ENCODE measurements around the gene RNF25. TPM values are rescaled to one million over a fixed set of nuclear protein-coding genes. Genes with fewer than 3 reads are reported as not detected.
"Not testable (repeated sequence)": the region's sequence is repeated elsewhere in the genome, so short reads cannot be mapped to it uniquely, and the experiment has no call there.

Gene RNF25
- total RNA-seq, 1 donor from 2014 or later, result 24.0 TPM

- not testable (repeated sequence) for DNase-seq (ENCODE audit: low spot score)
Observed at GRCh38 chr2:218687400-218688060, 15.7 kb upstream of the RNF25 start.

DNA sequence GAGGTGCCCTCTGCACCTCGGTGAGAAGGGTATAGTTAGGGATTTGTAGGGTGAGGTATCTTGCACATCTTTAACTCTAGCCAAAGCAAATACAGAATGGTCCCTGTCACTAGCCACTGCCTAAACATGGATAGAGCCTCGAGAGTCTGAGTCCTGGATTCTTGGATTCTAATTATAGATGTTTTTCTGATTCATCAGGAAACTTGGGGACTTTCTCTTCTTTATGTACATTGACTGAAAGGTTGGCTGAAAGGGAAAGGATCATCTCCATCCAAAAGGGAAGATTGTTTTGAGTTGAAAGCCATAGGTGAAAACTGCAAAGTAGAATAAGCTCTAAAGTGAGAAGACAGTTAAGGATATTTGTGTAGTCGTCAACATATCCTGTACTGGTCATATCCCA is 8.3 kb upstream of the RNF25 start:
- no peak for DNase-seq (ENCODE audit: low spot score)

GRCh38 chr2:218679119-218679518 is 7.3 kb upstream of the RNF25 start:
- DNase-seq (ENCODE audit: low spot score), result no peak

DNA sequence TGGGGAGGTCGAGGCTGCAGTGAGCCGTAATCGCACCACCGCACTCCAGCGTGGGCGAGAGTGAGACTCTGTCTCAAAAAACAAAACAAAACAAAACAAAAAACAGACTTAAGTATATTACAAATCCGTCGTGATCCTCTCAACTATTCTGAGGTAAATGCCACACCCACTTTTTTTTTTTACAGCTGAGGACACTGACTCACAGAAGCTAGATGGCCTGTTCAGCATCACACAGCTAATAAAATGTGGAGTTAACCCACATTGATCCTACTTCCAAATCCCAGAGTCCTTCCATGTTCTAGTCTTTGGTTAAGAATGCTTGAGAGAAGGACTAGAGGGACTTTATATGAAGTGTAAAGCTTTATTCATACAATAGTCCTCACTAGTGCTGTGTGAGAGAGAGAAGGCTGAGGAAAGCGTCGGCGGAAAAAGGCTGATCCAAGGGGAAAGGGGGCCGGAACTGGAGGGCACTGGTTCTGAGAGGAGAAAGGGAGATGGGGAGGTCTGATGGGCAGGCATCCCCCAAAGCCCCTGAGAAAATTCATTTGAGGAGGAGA is 627 bp downstream of the RNF25 start:
- DNase-seq (ENCODE audit: low spot score), result no peak

- no peak for DNase-seq (ENCODE audit: low spot score)
Observed at GRCh38 chr2:218664653-218665052, 7.1 kb downstream of the RNF25 start.

DNA sequence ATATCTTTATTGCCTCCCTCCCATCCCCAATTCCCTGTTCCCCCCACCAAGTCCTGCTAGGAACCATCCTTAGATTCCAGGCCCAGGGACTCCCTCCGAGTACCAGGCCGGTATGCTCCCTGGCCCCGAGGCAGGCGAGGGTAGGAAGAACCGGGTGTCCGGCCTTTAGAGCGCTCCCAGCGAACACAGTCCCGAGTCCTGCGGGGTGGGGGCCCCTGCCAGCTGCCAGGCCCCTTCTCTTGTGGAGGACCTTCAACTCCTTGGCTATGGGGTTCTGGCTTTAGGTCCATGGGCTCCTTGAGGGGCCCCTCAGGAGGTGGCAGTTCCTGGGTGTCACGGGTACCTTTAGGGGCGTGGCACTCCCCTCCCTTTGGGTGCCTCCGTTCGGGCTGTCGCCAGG is 7.9 kb downstream of the RNF25 start:
- DNase-seq (ENCODE audit: low spot score), result no peak

DNA sequence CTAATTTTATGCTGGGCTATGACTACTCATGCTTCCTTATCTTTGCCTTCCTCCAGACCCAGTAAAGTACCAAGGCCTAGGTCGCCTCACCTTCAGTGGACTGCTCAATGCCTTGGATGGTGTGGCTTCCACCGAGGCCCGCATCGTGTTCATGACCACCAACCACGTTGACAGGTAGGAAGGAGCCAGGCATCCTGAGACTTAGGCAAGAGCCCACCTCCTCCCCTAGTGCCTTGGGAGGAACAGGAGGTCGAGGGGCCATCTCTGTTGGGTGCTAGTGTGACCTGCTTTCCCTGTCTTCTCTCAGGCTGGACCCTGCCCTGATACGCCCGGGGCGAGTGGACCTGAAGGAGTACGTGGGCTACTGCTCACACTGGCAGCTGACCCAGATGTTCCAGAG is 9.0 kb downstream of the RNF25 start:
- no peak for DNase-seq (ENCODE audit: low spot score)

DNA sequence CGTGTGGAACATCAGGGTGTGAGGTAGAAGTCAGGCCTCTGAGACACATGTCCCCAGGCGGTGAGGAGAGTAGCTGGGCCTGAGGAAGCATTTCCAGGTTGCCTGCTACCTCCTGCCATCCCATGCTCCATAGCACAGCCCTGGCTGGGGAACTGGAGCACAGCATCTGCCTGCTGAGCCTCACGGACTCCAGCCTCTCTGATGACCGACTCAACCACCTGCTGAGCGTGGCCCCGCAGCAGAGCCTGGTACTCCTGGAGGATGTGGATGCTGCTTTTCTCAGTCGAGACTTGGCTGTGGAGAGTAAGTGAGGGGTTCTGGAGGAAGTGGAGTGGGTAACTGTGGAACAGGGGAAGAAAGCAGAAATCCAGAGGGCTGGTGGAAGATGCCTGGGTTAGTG is 9.4 kb downstream of the RNF25 start:
- DNase-seq (ENCODE audit: low spot score), result no peak

- DNase-seq (ENCODE audit: low spot score), result no peak
Observed at GRCh38 chr2:218659988-218660358, 11.8 kb downstream of the RNF25 start.

DNA sequence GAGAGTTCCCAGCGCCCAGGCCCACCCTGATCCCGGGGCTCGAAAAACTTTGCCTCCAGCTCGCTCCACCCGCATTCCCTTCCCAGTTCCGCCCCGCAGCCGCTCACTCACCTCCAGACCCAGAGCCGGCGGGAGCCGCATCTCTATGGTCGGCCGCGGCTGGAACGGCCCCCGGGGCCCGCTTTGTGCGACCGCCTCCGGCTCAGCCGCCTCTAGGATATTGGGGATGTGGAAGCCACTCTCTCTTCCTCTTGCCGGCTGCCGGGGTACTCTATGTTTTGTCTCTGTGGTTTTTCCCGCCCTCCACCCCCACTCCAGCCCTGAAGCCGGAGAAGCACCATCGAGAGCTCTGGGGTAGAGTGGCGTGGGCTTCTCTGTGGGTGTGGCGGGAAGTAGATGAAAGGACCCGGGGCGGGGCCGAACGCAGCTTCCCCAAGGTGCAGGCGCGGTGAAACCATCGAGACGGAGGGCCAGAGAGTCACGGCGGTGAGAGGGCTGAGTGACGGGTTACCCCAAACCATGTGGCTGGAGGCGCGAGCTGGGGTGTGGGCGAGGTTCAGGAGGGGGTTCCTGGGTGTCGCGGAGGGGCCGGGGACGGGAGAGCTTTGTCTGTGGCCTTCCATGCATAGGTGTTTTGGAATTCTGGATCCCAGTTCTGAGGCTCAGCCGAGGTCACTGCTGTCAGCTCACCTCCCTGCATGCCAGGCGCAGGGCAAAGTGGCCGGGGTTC is 12.4 kb downstream of the RNF25 start, which contains the start of the genes BCS1L and ZNF142:
BCS1L (plus strand) TSS at position 426 of the 730 bp plus-strand sequence. CDS start 1,305 bp downstream, outside the sequence.
ZNF142 (minus strand) TSS at position 366 of the 730 bp plus-strand sequence. CDS start 3,194 bp downstream, outside the sequence.
- DNase-seq (ENCODE audit: low spot score), result peak; percentile 95

DNA sequence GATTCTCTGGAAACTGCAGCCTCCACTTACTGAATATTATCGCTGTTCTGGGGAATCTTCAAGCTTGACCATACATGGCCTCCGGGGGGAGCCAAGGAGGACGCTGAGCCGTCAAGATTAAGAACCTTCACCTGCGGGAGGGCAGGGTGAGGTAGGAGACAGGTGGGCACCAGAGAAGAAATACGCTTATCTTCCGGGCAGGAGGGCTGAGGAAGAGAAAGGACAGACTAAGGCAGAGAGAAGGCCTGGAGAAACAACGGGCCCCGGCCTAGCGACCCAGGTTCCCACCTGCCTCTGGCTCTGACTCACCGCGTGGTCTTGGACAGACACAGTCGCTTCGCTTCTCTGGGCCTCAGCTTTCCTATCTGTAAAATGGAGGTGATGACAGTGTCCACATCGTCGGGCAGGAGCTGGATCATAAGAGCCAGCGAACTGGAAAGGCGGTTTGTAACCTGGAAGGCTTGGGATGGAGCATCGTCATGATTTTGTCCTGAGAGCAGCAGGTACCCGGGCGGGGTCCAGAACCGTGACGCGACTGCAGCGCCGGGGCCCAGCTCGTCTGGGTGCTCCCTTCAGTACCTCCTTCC is 13.0 kb downstream of the RNF25 start:
- DNase-seq (ENCODE audit: low spot score), result no peak

DNA sequence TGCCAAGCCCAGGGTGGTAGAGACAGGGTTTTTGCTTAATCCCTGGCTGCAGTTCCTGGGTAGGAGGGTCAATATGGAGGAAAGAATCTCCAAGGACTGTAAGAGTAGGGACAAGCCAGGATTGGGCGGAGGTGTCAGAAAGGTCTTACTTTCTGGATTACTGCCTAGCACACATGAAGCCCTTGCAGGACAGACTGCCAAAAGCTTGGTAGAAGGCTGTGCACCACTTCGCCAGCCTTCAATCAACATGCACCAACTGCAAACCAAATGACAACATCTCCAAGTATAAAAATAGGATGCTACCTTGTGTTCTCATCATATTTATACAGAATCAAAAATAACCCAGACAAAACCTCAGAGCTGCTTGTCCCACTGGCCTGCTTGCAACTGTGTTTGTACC is 16.1 kb downstream of the RNF25 start:
- no peak for DNase-seq (ENCODE audit: low spot score)

- DNase-seq (ENCODE audit: low spot score), result no peak
Observed at GRCh38 chr2:218648787-218649100, 23.1 kb downstream of the RNF25 start.

DNA sequence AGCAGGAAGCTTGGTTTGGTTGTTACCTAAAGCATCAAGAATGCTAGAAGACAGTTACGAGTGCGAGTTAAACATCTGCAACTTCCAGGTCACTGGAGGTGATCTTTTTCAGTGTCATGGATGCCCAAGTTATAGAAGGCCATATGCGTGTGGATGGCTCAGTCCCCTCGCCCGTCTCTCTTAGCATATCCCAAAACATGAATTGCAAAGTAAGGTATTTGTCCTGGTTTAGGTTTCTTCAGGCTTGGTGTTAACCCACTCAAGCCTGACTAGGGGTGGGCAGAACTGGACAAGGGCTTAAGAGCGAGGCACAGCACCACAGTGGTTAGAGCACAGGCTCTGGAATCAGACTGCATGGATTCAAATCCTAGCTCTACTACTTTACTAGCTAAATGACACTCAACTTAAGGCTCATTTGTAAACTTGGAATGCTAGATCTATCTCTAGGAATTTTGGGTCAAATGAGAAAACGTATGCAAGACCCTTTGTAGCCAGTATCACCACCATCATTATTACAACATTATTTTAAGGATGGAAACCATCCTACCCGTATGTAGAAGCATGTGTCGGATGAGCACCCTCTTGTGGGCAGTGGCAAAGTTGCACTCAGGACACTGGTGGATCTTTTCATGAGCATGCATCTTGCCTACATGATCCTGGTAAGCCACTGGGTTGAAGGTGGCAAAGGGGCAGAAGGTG is 23.6 kb downstream of the RNF25 start:
- DNase-seq (ENCODE audit: low spot score), result no peak

DNA sequence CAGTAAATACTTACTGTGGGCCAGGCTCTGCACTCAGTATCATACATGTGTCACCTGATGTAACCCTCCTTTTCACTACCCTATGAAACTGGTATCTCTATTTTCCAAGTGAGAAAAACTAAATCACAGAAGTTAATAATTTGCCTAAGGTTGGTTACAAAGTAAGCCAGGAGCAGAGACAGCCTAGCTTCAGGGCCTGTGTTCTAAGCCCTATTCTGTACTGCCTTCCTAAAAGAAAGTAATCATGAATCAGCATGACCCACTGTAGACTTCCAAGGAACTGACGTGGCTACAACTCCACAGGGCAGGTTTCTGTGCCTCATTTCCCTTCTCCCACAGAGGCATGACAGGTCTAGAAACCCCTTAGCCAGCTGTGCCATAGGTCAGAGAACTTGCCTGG is 26.7 kb downstream of the RNF25 start:
- DNase-seq (ENCODE audit: low spot score), result no peak

DNA sequence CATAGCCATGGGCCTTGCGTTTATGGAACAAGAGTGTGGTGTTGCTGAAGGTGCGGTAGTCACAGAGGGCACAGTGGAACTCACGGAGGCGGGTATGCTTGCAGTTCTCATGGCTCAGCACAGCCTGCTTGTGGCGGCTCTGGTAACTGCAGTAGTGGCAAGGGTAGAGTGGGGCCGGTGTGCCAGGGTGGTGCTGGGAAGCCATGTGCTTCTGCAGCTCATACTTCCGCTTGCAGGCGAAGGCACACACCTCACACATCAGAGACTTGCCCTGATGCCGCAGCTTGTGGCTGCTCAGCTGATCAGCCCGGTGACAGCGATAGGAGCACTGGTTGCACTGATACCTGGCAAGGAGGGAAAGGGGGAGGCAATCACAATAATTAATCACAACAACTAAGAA is 27.1 kb downstream of the RNF25 start:
- no peak for DNase-seq (ENCODE audit: low spot score)

GRCh38 chr2:218643751-218644310 is 28.0 kb downstream of the RNF25 start:
- no peak for DNase-seq (ENCODE audit: low spot score)

DNA sequence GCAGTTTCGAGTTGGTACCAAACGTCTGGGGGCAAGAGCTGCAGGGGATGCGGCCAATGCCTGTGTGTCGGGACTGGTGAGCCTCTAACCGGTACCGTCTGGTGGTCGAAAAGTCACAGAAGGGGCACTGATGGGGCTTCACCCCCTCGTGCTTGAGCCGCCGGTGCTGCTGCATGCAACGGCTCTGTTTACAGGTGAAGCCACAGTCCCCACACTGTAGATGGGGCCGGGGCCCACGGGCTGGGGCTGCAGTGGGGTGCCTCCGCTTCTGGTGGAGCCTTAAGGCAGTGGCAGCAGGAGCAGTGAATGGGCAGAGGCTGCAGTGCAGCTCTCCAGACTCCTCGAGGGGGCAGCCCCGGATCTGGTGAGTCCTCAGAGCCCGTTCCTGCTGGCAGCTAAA is 29.0 kb downstream of the RNF25 start:
- DNase-seq (ENCODE audit: low spot score), result no peak

GRCh38 chr2:218642121-218642656 is 29.6 kb downstream of the RNF25 start:
- DNase-seq (ENCODE audit: low spot score), result no peak

DNA sequence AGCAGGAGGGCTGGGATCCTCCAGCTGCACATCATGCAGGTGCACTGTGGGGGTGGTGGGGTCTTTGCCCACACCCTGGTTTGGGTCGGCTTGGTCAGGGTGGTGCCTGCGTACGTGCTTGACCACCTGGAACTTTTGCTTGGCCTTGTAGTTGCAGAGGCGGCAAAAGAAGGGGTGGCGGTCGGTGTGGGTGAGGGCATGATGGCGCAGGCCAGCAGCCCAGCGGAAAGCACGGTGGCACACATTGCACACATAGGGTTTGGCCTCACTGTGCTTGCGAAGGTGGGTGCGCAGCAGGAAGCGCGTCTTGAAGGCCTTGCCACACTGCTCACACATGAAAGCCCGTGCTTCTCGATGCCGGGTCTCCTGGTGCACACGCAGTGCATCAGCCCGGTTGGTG is 33.4 kb downstream of the RNF25 start:
- no peak for DNase-seq (ENCODE audit: low spot score)

DNA sequence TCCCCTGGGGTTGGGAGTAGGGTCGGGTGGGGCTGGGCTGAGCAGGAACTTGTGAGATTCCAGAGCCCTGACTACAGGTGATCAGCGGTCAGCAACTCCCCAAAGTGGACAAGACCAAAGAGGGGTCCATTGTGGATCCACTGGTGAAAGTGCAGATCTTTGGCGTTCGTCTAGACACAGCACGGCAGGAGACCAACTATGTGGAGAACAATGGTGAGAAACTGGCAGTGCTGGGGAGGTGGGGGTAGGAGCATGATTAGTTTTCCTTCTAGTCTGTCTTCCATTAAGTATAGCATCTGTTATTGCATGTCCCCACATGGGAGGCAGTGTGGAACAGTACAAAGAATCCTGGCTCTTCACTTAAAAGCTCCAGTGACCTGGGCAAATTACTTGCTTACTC is 36.1 kb downstream of the RNF25 start:
- no peak for DNase-seq (ENCODE audit: low spot score)
